HG03097 (cell line): Measurements from ENCODE around the gene BTBD9.
"Not testable (repeated sequence)": the region's sequence is repeated elsewhere in the genome, so short reads cannot be mapped to it uniquely, and the experiment has no call there.

Experiments
- ATAC-seq: cut with Tn5 transposase; IDR thresholded peaks from one replicate; pipeline ENCODE4 v1.9.1; 2021; ENCODE audit not compliant: unreplicated experiment, low FRiP score

BTBD9 gene

DNA sequence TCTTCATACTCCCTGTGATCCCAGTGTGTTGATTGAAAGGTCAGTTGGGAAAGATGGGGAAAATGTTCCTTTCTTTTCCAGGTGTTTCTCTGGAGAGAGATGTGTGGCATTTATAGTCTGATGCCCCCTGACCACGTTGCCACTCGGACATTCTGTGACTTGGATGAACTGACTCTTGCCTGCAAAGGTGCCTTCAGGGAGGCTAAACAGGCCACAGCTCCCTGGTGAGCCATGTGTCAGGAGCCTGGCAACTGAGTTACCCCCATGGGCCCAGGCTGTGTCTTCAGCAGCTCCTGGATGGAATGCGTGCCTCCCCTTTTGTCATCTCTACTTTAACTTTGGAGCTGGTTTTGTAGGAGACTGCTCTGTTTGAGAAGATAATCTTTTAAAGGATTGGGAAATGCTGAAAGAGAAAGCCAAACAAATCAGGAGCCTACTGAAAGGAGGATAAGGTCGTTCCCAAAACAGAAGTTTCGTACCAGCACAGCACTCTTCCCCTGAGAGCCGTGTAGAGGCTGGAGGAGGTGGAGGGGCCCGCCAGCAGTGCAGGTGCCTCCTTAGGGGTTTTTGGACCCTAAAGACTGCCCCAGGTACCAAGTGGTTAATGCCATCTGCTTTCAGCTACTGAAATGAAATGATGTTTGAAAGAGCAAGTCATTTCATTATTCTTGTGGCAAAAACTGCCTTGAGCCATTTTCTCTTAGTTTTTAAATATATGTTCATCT is 497.4 kb downstream of the BTBD9 start:
- ATAC-seq, result no peak

DNA sequence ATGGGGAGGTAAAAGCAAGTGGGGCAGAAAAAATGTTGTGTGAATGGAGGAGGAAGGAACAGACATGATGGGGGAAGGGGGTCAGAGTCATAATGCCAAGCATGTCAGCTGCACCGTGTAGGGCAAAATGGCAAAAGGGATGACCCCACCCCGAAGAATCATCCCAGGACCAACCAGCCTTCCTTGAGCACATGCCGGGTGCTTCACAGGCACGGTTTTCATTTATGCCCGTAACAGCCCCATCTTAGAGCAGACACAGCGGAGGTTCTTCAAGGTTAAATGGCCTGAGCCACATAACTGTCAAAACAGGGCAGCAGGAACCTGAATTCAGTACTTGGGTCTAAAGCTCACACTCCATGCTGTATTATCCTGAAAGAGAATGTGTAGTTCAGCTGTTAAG is 498.0 kb downstream of the BTBD9 start:
- ATAC-seq, result no peak

DNA sequence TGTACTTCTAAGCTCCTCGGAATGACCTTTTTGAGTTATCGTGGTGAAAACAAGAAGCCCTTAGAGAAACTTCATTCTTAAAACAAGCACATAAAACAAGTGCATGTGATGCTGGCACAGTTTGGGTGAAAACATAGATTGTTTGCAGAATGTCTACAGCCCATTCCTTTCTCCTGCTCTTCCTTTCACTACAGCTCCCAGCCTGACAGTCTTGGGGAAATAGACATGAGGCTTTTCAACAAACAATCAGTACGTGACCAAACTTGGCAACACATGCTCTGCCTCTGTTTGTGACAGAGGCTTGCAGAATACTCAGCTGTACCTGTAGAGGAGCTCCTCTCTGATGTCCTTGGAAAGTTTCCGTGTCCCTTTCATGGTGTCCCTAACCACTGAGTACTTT is 498.6 kb downstream of the BTBD9 start:
- no peak for ATAC-seq

DNA sequence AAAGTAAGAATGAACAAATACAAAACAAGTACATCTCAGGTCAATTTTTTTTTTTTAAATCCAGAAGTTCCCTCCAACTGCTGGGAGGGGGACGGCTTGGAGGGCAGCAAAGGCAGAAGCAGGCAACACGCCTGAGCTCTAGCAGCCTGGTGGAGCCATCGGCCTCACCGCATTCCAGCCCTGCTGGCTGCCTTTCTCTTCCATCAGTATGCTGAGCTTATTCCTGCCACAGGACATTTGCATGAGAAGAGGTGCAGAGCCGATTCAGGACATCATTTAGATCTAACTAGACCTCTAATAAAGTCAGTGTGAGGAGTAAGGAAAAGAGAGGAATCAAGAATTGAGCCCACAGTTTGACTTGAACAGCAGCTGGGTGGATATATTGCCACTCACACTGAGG is 501.4 kb downstream of the BTBD9 start:
- ATAC-seq, result no peak

DNA sequence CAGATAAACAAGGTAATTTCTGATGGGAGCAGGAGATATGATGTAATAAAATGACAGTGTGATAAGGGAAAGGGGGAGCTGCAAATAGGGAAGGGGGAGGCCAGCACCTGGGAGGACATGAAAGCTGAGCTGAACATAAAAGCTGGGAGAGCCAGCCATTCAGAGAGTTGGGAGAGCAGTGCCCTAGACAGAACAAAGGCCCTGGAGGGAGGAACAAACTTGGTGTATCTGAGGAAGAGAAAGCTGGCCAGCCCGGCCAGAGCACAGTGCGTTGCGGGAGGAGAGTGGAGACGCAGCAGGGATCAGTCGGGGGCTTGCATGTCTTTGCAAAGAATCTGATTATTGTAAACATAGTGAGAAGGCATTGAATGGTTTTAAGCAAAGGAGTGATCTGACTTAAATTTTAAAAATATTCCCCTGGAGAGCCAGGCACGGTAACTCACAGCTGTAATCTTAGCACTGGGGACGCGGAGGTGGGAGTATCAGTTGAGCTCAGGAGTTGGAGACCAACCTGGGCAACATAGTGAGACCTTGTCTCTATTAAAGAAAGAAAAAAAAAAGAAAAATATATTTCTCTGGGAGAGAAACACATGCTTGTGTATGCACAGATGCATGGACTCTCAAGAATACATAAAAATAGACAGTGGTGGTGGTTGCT is 502.0 kb downstream of the BTBD9 start:
- no peak for ATAC-seq

DNA sequence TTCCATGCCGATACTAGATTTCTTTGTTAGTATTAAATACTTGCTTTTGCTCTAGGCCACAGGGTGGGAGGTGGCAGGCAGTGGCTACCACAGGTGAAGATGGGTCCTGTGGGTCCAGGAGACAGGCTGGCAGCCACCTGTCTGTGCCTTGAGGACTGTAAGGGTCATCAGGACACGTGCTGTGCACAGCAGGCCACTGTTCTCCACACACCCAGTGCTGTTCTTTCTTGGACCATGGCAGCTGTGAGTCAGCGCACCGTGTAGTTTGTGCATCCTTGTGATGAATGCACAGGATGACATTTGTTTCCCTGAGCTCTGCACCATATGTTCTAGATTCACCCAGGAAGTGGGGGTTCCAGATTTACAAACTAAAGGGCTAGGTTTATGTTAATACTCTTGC is 503.2 kb downstream of the BTBD9 start:
- no peak for ATAC-seq

DNA sequence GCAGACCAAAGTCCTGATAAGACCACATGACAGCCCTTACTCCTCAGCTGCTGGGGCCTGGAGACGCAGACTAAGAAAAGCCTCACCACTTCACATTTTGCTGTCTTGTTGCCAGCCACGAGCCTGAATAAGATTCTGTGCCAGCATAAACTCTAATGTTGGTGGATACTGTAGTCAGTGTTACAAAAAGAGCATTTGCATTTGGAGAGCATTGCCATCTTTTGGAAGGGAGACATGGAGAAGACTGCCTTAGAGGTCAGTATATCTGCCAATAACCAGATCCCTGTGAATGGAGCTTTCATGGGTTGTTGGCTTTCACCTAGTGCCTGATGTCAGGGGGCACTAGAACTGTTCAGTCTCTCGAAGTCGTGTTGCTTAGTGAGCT is 505.0 kb downstream of the BTBD9 start:
- ATAC-seq, result no peak

DNA sequence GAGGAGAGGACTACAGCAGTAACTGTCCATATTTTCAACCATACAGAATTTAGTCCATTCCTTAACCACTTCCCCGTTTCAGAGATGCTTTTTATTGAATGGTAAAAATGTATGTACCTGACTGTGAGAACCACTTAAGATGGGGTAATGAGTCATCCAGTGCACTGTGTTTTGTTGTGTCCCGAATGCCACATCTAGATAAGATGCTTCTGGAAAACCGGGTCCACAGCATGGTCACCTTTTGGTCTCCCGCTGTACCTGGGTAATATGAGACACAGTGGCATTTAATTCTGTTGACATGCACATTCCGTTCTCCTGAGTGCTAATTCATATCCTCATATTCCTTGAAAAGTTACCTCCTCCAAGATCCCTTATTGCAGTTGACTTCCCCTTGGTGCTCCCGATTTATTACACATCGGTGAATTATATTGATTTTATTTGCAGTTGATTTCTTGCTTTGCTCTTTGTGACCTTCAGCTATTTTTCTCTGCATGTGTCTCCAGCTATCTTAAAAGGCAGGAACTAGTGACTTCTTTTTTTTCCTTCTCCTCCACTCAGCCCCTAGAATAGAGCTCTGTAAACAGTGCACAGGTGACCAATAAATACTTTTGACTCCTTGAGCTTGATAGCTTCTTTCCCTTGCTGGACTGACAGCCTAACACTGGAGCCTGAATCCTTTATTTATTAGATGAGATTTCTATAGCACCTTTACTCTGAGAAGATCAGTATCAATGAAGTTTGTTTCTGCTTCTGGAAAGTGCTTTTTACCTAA is 505.6 kb downstream of the BTBD9 start:
- ATAC-seq, result no peak

DNA sequence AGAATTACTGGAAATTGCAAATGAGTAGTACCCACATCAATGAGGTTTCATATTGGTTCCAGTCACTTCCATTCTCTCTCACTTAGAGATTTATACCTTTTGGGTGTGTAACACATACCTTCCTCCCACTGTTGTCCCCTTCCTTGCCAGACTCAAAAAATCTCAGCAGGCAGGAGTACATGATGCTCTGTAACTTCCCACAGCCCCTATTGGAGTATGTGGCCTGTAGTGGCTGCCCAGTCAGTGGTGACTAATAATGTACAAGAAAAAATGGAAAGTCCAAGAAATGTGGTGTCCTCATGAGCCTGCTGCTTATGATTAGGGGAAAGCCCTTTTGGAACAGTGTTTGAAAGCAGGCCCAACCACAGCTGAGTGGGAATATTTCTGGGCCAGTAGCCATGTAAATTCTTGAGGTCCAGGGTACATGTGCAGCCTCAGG is 508.2 kb downstream of the BTBD9 start:
- ATAC-seq, result no peak

GRCh38 chr6:38127284-38127683 is 512.4 kb downstream of the BTBD9 start:
- ATAC-seq, result no peak

DNA sequence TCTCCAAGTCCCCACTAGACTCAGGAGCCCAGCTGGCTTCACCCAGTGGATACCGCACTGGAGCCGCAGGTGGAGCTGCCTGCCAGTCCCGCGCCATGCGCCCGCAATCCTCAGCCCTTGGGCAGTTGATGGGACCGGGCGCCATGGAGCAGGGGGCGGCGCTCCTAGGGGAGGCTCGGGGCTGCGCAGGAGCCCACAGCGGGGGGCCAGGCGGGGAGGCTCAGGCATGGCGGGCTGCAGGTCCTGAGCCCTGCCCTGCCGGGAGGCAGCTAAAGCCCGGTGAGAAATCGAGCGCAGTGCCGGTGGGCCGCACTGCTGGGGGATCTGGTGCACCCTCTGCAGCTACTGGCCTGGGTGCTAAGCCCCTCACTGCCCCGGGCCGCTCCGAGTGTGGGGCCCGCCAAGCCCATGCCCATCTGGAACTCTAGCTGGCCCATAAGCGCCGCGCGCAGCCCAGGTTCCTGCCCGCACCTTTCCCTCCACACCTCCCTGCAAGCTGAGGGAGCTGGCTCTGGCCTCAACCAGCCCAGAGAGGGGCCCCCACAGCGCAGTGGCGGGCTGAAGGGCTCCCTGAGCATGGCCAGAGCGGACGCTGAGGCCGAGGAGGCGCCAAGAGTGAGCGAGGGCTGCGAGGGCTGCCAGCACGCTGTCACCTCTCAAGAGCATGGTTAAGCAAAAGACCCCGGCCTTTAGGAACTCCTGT is 515.4 kb downstream of the BTBD9 start:
- ATAC-seq, result not testable (repeated sequence)

DNA sequence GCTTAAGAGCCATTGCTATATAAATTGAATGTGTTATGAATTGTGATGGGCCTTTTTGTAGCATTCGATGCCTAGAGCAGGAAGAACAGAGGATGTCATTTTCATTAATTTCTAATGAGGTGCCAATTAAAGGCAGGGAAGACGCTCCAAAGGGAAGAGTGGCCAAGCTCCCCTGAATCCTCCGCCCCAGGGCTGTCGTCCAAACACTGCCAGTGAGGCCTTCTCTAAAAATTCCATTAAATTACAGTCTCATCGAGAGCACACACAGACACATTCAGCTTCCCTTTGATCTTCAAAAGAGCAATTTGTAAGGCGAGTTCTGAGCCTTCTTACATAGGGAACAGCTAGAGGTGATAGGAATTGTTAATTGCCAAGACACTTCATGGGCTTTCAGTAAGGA is 520.2 kb downstream of the BTBD9 start:
- ATAC-seq, result no peak

DNA sequence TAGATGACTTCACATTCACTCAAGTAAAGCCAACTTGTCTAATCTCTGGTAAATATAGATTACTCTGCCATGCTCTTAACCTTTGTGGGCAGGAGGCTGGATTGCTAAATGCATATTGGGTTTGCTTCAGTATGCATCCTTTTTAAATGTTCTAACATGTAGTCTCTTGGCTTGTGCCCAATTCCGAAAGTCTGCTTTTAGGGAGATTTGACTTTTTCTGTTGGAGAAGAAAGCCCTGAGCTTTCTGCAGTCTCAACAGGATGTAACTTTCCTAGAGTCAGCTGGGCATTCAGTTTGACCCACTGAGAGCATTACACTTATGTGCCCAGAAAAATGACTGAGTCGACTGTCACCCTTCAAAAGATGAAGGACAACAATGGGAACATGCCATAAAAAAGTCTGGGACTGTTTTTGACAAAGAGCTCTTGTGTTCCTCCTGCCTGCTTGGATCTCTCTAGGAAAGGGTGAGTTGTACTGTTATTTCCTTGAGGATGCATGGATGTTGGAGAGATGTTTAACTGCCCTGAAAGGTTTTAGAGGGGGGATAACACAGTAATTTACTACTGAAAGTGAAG is 520.9 kb downstream of the BTBD9 start:
- no peak for ATAC-seq
